ENCODE results near the gene TNS3.

DNA sequence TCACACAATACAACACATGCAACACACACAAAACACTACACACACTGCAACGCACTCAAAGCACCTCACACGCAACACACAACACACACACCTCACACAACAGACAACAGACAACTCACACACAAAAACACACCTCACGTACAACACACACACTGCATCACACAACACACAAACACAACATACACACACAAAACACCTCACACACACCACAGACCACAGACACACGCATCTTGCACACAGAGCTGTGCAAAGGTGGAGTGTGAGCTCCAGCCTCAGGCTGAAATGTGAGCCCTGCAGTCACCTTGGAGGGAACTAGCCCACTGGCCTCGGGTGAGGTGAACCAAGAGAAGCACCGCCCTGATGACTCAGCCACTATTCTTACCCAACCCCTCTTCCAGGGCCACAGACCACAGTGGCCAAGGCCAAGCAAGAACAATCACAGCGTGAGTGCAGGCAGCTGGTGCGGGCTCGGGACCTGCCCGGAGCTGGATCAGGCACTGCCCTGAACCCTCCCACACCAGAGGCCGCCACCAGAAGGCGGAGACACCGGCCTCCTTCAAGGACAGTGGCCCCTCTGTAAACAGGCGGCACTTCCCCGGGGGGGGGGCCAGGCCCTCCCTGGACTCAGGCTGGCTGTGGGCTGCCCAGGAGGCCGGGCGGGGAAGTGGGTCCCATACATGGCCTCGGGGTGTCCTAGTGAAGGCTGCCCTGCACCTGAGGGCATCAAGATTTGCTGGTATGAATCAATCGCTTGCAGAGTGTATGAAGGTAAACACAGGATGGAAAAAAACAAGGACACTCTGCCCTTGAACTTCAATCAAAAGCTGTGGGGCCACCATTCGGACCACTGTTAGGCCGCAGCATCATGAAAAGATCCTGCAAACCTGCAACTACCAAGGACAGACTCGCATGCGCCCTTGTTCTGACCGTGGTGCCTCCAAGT is 106.7 kb downstream of the TNS3 start:
- TF ChIP-seq, protein P1, sequence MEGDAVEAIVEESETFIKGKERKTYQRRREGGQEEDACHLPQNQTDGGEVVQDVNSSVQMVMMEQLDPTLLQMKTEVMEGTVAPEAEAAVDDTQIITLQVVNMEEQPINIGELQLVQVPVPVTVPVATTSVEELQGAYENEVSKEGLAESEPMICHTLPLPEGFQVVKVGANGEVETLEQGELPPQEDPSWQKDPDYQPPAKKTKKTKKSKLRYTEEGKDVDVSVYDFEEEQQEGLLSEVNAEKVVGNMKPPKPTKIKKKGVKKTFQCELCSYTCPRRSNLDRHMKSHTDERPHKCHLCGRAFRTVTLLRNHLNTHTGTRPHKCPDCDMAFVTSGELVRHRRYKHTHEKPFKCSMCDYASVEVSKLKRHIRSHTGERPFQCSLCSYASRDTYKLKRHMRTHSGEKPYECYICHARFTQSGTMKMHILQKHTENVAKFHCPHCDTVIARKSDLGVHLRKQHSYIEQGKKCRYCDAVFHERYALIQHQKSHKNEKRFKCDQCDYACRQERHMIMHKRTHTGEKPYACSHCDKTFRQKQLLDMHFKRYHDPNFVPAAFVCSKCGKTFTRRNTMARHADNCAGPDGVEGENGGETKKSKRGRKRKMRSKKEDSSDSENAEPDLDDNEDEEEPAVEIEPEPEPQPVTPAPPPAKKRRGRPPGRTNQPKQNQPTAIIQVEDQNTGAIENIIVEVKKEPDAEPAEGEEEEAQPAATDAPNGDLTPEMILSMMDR (IDR thresholded peaks at IDR 0.05): no peak
- peak in 1 of 2 donors; percentile 26 for TF ChIP-seq POLR2A (IDR thresholded peaks at IDR 0.05)

Data from uterus (tissue), 2 donors.